BE2C (cell line): ENCODE data around the gene EVA1B.

Experiments used
- DNase-seq: peaks from one replicate; pipeline ENCODE4 v3.0.0-alpha.2; 2020
- H3K27me3 ChIP-seq: fragments of 250-450 bp; sonication (Bioruptor Pico); 2 replicates; pipeline ENCODE4 v1.5.1; 2020; ENCODE audit warnings: mild to moderate bottlenecking
- H3K36me3 ChIP-seq: fragments of 250-450 bp; sonication (Bioruptor Pico); 2 replicates; pipeline ENCODE4 v1.5.1; 2020; ENCODE audit warnings: mild to moderate bottlenecking
- H3K4me1 ChIP-seq: fragments of 250-450 bp; sonication (Bioruptor Pico); 2 replicates; pipeline ENCODE4 v1.5.1; 2020
- H3K4me3 ChIP-seq: 2 replicates; pipeline ENCODE4 v1.5.1; 2011; ENCODE audit warnings: low read depth, low read length
- H3K9me3 ChIP-seq: fragments of 250-450 bp; sonication (Bioruptor Pico); 2 replicates; pipeline ENCODE4 v1.5.1; 2020
- CTCF ChIP-seq: IDR thresholded peaks from 2 replicates; pipeline ENCODE4 v1.5.1; 2012; ENCODE audit warnings: mild to moderate bottlenecking, low read depth, low read length

EVA1B gene

GRCh38 chr1:36322786-36323635, 434 bp downstream of the EVA1B start:
- Histone ChIP-seq H3K27me3 (no peaks in the 10 kb centered on the region), H3K4me1 (no peaks in the 10 kb centered on the region)

DNA sequence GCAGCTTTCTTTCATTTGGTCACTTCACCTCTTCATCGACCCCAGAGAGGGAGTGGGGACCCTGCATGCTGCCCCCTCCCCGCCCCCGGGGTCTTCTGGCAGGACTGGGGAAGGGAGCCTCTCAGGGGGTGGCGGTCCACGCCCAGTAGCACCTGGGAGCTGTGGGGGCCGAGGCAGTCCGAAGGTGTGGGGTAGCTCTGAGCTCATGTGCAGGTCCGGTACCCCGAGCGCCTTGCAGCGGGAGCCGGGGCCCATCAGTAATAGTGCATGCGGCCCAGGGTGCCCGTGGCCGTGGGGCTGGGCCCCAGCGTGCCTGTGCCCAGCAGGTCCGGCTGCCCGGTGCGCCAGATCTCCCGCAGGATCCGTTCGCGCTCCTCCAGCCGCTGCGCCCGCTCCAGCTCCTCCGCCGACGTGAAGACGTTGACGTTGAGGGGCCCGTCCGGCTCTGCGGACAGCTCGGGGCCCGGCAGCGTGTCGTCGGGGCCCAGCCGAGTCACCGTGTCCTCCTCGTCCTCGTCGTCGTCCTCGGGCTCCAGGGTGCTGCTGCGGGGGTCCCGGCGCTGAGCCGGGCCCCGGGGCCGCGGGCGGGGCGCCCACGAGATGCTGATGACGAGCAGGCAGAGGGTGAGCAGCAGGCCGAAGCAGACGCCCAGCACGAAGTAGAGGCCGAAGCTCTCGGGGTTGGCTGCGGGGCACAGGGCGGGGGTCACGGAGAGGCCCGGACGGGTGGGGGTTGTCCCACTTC, 1.2 kb downstream of the EVA1B start:
- Histone ChIP-seq H3K36me3 (no peaks in the 10 kb centered on the region), H3K4me3 (no peak overlapping the region), H3K9me3 (no peaks in the 10 kb centered on the region), H3K4me1 (no peaks in the 10 kb centered on the region), H3K27me3 (no peaks in the 10 kb centered on the region)
- no peak for TF ChIP-seq CTCF
- DNase-seq, result no peak

More at GRCh38 chr1:36322786-36323635, 434 bp downstream of the EVA1B start:
- Histone ChIP-seq H3K9me3 (no peaks in the 10 kb centered on the region), H3K4me3 (peak overlapping the region; percentile 38), H3K36me3 (no peaks in the 10 kb centered on the region)
- no peak for DNase-seq
- TF ChIP-seq CTCF, result no peak

GRCh38 chr1:36321119-36321951, 2.1 kb downstream of the EVA1B start:
- Histone ChIP-seq H3K9me3 (no peaks in the 10 kb centered on the region), H3K36me3 (no peaks in the 10 kb centered on the region), H3K4me1 (no peaks in the 10 kb centered on the region), H3K27me3 (no peaks in the 10 kb centered on the region), H3K4me3 (no peak overlapping the region)
- TF ChIP-seq CTCF, result no peak
- no peak for DNase-seq

GRCh38 chr1:36320767-36321118, 2.7 kb downstream of the EVA1B start:
- Histone ChIP-seq H3K36me3 (no peaks in the 10 kb centered on the region), H3K4me3 (no peak overlapping the region), H3K27me3 (no peaks in the 10 kb centered on the region), H3K9me3 (no peaks in the 10 kb centered on the region), H3K4me1 (no peaks in the 10 kb centered on the region)
- no peak for DNase-seq
- TF ChIP-seq CTCF, result no peak

DNA sequence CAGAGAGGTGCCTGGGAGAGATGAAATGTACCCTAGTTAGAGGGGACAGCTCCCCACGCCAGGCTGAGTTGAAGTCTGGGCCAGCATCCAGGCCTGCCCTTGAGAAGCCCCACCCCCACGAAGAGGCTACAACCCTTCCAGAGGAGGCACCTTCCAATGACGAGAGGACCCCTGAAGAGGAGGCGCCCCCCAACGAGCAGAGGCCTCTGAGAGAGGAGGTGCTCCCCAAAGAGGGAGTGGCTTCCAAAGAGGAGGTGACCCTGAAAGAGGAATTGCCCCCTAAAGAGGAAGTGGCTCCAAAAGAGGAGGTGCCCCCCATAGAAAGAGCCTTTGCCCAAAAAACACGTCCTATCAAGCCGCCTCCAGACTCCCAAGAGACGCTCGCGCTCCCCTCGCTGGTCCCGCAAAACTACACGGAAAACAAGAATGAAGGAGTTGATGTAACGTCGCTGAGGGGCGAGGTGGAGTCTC, 3.1 kb downstream of the EVA1B start:
- no peaks in the 10 kb centered on the region for H3K9me3 ChIP-seq
- no peak overlapping the region for H3K4me3 ChIP-seq
- H3K27me3 ChIP-seq, result no peaks in the 10 kb centered on the region

More for the DNA sequence above, 3.1 kb downstream of the EVA1B start:
- no peak for TF ChIP-seq CTCF
- H3K4me1 ChIP-seq, result no peaks in the 10 kb centered on the region
- DNase-seq, result no peak
- no peaks in the 10 kb centered on the region for H3K36me3 ChIP-seq
